Dendritic cell treated with granulocyte-macrophage colony-stimulating factor and Interleukin-4, amounts not matched to agents 40 ng/mL and 50 ng/mL, for 4 days (primary cell): ENCODE data around the gene MRM3.
"Not testable (repeated sequence)": the region's sequence is repeated elsewhere in the genome, so short reads cannot be mapped to it uniquely, and the experiment has no call there.

Source experiments
- H3K27ac Mint-ChIP-seq: one replicate; pipeline ENCODE4 v1.8.0; 2022; ENCODE audit warnings: mild to moderate bottlenecking, mixed read lengths
- H3K27me3 Mint-ChIP-seq: one replicate; pipeline ENCODE4 v1.8.0; 2022; ENCODE audit warnings: mild to moderate bottlenecking, mixed read lengths
- H3K36me3 Mint-ChIP-seq: one replicate; pipeline ENCODE4 v1.8.0; 2022; ENCODE audit warnings: low read depth, mixed read lengths
- H3K4me1 Mint-ChIP-seq: one replicate; pipeline ENCODE4 v1.8.0; 2022; ENCODE audit warnings: low read depth, mixed read lengths
- H3K4me3 Mint-ChIP-seq: one replicate; pipeline ENCODE4 v1.8.0; 2022; ENCODE audit warnings: mild to moderate bottlenecking, moderate library complexity, mixed read lengths
- H3K9me3 Mint-ChIP-seq: one replicate; pipeline ENCODE4 v1.8.0; 2022; ENCODE audit warnings: mixed read lengths
- intact Hi-C: fragments of 100-400 bp; cut with micrococcal nuclease; formaldehyde crosslinking; loops from one replicate; pipeline ENCODE4 v1.15.0; 2022

The MRM3 gene

DNA sequence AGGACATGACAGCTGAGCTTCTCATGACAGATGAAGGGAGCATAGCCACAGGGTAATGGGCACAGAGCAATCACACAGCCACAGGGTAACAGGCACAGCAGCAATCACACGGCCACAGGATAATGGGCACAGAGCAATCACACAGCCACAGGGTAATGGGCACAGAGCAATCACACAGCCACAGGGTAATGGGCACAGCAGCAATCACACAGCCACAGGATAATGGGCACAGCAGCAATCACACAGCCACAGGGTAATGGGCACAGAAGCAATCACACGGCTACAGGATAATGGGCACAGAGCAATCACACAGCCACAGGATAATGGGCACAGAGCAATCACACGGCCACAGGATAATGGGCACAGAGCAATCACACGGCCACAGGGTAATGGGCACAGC, 33.5 kb upstream of the MRM3 start:
- Mint-ChIP-seq H3K36me3 (peaks cover 56% of the 10 kb centered on the region), H3K4me1 (peaks cover 38% of the 10 kb centered on the region)
- H3K27me3 Mint-ChIP-seq, H3K4me3 Mint-ChIP-seq, intact Hi-C loops, H3K9me3 Mint-ChIP-seq, H3K27ac Mint-ChIP-seq: not testable (repeated sequence)

DNA sequence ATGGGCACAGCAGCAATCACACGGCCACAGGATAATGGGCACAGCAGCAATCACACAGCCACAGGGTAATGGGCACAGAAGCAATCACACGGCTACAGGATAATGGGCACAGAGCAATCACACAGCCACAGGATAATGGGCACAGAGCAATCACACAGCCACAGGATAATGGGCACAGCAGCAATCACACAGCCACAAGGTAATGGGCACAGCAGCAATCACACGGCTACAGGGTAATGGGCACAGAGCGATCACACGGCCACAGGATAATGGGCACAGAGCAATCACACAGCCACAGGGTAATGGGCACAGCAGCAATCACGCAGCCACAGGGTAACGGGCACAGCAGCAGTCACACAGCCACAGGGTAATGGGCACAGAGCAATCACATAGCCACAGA, 32.8 kb upstream of the MRM3 start:
- intact Hi-C loops, H3K4me3 Mint-ChIP-seq, H3K27me3 Mint-ChIP-seq, H3K9me3 Mint-ChIP-seq, H3K27ac Mint-ChIP-seq: not testable (repeated sequence)
- Mint-ChIP-seq H3K36me3 (peaks cover 48% of the 10 kb centered on the region), H3K4me1 (peaks cover 38% of the 10 kb centered on the region)

DNA sequence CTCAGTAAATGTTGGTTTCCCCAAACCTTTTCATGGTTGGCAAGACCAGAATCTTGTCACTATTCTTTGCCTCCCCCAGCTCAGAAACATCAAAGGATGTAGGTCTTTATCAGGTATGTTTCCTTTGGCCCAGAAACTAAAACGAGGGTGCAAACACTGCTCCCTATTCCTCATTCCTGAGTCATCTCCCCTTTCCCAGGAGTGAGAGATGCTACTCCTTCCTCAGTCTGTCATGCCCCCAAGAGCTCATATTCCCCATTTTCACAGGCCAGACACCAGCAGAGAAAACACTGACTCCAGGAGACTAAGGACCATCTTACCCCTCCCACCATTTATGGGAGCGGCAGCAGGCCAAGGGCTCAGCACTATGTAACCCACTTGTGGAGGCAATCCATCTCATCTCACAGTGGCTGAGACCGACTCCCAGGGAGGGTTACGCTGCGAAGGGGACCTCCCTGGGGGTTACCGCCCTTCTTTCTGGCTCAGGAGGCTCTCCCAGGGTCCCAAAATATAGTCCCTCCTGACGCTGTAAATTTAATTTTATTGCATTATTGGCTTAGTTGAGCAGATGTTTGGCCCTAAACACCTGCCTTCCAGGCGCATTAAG, 31.6 kb upstream of the MRM3 start:
- intact Hi-C loops, result no loop called here
- peaks cover 36% of the 10 kb centered on the region for H3K36me3 Mint-ChIP-seq
- no peaks in the 10 kb centered on the region for H3K9me3 Mint-ChIP-seq
- H3K27me3 Mint-ChIP-seq, result peaks cover 5% of the 10 kb centered on the region
- H3K27ac Mint-ChIP-seq, result no peak overlapping the region
- H3K4me1 Mint-ChIP-seq, result peaks cover 38% of the 10 kb centered on the region
- no peak overlapping the region for H3K4me3 Mint-ChIP-seq

DNA sequence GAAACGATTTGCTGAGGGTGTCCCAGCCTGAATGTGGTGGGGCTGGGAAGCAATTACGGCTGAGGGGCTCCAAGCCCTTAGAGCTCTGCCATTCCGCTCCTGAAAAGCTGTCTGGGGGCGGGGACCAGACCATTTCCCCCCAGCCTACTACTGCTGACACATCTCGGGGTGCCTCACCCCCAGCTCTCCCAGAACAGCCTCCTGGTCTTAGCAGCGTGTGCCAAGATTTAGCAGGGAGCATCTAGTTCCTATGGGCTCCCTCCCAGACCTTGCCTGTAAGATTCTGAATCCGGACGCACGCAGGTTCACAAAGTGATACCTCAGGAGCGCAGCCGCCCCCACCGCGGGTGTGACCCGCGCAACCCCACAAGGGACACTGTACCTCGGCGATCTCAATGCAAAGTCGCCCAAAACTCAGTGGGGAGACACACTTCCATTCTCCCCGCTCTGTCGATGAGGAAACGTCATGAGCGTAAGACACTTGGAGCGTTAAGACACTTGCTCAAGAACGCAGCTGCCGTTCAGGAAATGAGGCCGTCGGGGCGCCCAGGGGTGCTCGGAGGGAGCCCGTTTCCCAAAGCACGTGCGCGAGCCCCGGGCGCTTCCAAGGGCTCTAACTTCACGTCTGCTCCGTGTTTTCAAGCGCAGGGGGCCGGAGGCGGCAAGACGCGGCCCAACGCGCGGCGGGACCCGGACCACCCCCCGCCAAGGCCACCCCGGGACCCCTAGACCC, 30.7 kb upstream of the MRM3 start:
- intact Hi-C loops, result loop anchor here (1.0 kb wide), 1 partner anchor 37 kb away; the partner anchor contains the start of gene VPS53
- H3K4me3 Mint-ChIP-seq, result peak overlapping the region; percentile 86
- H3K4me1 Mint-ChIP-seq, result peaks cover 38% of the 10 kb centered on the region
- no peaks in the 10 kb centered on the region for H3K9me3 Mint-ChIP-seq
- H3K27ac Mint-ChIP-seq, result peak overlapping the region; percentile 86
- peaks cover 33% of the 10 kb centered on the region for H3K36me3 Mint-ChIP-seq
- peaks cover 5% of the 10 kb centered on the region for H3K27me3 Mint-ChIP-seq

DNA sequence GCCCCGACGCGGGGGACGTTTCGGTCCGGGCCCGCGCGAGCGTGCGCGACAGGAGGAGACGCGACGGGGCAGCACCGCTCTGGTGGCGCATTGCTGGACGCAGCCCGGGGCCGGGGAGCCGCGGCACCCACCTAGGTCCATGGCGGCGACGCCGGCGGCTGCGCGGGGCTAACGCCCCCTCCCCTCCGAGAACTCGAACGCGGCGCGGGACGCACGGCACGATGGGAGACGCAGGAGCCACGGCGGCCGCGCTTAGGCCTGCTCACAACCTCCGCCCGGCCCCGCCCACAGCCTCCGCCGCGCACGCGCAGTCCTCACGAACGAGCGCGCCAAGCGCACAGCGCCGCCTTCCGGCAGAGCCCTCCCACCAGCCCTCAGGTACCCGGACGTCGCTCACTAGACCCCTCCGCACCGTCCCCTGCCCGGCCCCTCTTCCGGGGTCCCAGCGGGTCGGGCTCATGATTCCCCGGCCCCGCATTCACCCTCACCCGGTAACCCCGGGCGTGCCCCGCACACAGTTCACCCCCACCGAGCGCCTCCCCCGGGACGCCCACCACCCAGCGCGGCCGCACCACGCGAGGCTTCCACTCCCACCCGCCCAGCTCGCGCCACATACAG, 30.0 kb upstream of the MRM3 start, which contains the start of gene GEMIN4:
GEMIN4 (minus strand) TSS at position 263 of the 618 bp plus-strand sequence; CDS start at position 141, 122 bp downstream.
- Mint-ChIP-seq H3K4me3 (peak within 1 kb of the TSS; percentile 86), H3K4me1 (peaks cover 38% of the 10 kb centered on the region), H3K36me3 (peaks cover 33% of the 10 kb centered on the region), H3K27ac (peak within 1 kb of the TSS; percentile 86), H3K27me3 (peaks cover 5% of the 10 kb centered on the region), H3K9me3 (no peaks in the 10 kb centered on the region)
- intact Hi-C loops, result loop anchor here (1.0 kb wide), 1 partner anchor 38 kb away; the partner anchor contains the start of gene VPS53

DNA sequence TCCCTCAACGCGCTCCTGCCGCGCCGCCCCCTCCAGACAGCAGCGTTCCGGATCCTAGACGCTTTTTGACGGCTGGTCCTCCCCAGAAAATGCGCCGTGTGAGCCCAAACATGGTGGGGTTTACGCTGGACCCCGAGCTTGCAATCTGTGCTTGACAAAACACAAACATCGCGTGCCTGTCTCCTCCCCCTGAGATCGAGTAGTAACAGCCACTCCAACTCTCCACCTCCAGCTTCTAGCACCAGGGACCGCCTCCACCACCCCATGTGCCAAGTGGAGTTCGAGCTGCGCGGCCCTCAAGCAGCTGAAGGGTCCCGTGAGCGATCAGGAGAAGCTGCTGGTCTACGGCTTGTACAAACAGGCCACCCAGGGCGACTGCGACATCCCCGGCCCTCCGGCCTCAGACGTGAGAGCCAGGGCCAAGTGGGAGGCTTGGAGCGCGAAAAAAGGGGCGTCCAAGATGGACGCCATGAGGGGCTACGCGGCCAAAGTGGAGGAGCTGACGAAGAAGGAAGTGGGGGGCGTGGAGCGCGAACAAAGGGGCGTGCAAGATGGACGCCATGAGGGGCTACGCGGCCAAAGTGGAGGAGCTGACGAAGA, 29.4 kb upstream of the MRM3 start:
- Mint-ChIP-seq H3K27me3 (peaks cover 5% of the 10 kb centered on the region), H3K9me3 (no peaks in the 10 kb centered on the region), H3K4me1 (peaks cover 38% of the 10 kb centered on the region), H3K27ac (peak overlapping the region; percentile 86), H3K4me3 (peak overlapping the region; percentile 86), H3K36me3 (peaks cover 33% of the 10 kb centered on the region)
- intact Hi-C loops, result loop anchor here (1.0 kb wide), 1 partner anchor 38 kb away; the partner anchor contains the start of gene VPS53

DNA sequence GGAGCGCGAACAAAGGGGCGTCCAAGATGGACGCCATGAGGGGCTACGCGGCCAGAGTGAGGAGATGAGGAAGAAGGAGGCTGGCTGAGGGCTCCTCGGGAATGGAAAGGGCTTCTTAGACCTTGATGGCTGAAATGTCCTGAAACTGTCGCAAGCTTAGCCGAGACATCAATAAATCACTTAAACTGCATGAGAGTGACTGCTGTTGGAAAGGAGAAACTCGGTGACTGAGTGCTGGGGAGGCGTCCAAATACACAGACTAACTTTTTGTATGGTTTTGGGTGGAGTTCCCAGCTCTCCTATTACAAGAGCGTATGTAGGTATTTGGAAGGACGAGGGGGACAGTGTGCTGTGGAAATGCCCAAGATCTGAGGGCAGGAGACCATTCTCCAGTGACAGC, 28.7 kb upstream of the MRM3 start:
- H3K4me1 Mint-ChIP-seq, result peaks cover 36% of the 10 kb centered on the region
- intact Hi-C loops, result no loop called here
- no peaks in the 10 kb centered on the region for H3K9me3 Mint-ChIP-seq
- H3K27ac Mint-ChIP-seq, result no peak overlapping the region
- H3K4me3 Mint-ChIP-seq, result no peak overlapping the region
- H3K27me3 Mint-ChIP-seq, result peaks cover 5% of the 10 kb centered on the region
- peaks cover 32% of the 10 kb centered on the region for H3K36me3 Mint-ChIP-seq

DNA sequence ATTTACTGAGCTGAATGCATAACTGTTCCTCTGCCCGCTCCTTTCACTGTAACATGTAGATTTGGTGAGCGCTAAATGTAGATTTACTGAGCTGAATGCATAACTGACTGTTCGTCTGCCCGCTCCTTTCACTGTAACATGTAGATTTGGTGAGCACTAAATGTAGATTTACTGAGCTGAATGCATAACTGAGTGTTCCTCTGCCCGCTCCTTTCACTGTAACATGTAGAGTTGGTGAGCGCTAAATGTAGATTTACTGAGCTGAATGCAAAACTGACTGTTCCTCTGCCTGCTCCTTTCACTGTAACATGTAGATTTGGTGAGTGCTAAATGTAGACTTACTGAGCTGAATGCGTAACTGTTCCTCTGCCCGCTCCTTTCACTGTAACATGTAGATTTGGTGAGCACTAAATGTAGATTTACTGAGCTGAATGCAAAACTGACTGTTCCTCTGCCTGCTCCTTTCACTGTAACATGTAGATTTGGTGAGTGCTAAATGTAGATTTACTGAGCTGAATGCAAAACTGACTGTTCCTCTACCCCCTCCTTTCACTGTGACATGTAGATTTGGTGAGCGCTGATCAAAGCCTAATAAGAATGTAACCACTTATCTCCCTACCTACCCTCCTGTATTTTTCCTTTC, 26.7 kb upstream of the MRM3 start:
- Mint-ChIP-seq H3K4me1 (peaks cover 20% of the 10 kb centered on the region), H3K36me3 (peaks cover 46% of the 10 kb centered on the region)
- H3K27ac Mint-ChIP-seq, H3K4me3 Mint-ChIP-seq, H3K9me3 Mint-ChIP-seq, intact Hi-C loops, H3K27me3 Mint-ChIP-seq: not testable (repeated sequence)

DNA sequence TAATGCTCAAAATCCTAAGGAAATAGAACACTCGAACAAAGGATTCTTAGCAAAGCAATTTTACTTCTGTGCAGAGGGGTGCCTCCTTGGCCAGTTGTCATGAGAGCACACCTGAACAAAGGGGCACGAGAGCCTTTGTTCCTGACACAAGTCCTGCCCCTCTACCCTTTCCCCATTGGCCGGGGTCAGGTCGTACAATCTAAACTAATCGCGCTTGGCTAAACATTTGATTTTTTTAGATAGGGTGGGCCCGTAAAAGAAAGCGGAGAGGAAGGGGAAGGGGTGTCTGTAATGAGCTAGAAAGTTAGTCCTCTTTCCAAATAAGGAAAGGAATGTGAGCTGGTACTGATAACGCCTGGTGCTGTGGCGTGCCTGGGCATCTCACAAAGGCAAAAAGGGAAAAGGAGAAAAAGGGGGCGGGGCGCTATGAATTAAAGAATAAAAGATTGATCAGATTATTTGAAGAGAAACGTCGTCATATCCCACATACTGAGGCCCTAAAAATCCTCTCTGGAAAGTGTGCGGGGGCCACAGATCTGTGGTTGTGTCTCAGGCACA, 26.1 kb upstream of the MRM3 start:
- intact Hi-C loops, H3K27me3 Mint-ChIP-seq, H3K4me3 Mint-ChIP-seq, H3K9me3 Mint-ChIP-seq, H3K27ac Mint-ChIP-seq: not testable (repeated sequence)
- Mint-ChIP-seq H3K36me3 (peaks cover 53% of the 10 kb centered on the region), H3K4me1 (peaks cover 13% of the 10 kb centered on the region)

DNA sequence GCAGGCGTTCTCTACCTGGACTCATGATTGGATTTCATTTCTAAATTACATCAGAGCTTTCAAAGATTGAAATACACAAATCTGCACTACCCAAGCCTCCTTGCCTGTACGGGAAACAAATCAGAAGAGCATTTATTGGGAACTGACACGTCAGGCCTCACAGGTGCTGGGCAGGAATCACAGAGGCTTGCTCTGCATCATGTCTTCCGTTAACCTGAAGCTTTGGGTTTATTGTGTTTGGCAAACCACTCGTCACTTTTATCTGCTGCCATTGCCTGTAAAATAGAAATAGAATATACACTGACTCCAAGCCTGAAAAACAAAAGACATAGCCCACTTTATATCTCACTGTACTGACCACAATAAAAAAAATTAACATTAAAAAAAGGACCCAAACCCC, 22.2 kb upstream of the MRM3 start:
- H3K27ac Mint-ChIP-seq, result no peak overlapping the region
- intact Hi-C loops, result no loop called here
- H3K36me3 Mint-ChIP-seq, result peaks cover 86% of the 10 kb centered on the region
- no peaks in the 10 kb centered on the region for H3K9me3 Mint-ChIP-seq
- no peaks in the 10 kb centered on the region for H3K4me1 Mint-ChIP-seq
- no peaks in the 10 kb centered on the region for H3K27me3 Mint-ChIP-seq
- H3K4me3 Mint-ChIP-seq, result no peak overlapping the region

DNA sequence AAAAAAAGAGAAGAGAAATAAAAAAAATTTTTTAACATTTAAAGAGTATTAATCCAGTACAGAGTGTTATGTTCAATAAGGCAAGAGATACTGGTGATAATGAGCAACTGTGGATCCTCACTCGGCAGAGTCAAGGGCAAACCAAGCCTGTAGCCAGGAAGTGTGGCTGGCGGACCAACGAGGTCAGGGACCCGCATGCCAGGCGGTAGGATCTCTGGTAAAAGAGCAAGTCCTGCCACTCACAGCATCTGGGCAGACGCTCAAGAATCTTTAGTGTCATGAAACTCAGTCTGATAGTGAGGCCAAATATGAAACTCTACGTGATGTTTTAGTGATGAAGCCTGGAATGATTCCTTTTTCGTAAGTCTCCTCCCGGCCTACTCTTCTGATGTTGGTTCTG, 21.8 kb upstream of the MRM3 start:
- Mint-ChIP-seq H3K4me1 (no peaks in the 10 kb centered on the region), H3K27me3 (no peaks in the 10 kb centered on the region), H3K9me3 (no peaks in the 10 kb centered on the region), H3K4me3 (no peak overlapping the region), H3K27ac (no peak overlapping the region), H3K36me3 (peaks cover 90% of the 10 kb centered on the region)
- intact Hi-C loops, result no loop called here

DNA sequence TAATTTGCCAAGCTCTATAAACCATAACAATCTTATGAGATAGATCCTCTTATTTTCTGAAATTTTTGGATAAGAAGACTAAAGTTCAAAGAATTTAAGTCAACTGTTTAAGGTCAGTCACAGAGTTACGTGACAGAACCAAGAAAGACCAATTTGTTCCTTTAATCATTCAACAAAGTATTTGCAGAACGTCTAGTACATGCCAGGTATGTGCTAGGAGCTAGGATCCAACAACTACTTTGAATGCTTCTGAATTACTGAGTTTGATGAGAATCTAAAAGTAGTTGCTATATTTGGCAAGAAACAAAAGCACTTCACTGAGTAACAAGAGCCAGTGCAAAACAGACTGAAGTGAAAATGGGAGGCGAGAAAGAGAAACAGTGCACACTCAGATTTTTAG, 15.1 kb upstream of the MRM3 start:
- H3K9me3 Mint-ChIP-seq, result no peaks in the 10 kb centered on the region
- no peak overlapping the region for H3K27ac Mint-ChIP-seq
- intact Hi-C loops, result no loop called here
- peaks cover 92% of the 10 kb centered on the region for H3K36me3 Mint-ChIP-seq
- no peaks in the 10 kb centered on the region for H3K4me1 Mint-ChIP-seq
- no peaks in the 10 kb centered on the region for H3K27me3 Mint-ChIP-seq
- no peak overlapping the region for H3K4me3 Mint-ChIP-seq

DNA sequence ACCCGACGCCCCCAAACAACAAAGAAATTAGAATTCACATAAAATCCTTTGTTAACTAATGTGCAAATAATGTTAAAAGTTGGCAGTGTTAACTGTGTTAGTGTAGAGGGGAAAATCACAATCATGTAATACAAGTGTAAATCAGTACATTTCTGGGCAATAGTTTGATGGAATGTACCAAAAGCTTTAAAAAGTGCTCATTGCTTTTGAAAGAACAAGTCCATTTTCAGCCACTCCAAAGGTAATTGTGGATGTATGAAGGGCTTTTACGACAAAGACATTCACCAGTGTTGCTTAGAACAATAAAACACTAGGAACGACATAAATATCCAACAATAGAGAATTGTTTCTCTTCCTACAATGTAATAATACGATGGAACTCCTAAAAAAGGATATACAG, 9.1 kb upstream of the MRM3 start:
- intact Hi-C loops, result no loop called here
- H3K27me3 Mint-ChIP-seq, result no peaks in the 10 kb centered on the region
- H3K4me1 Mint-ChIP-seq, result peaks cover 6% of the 10 kb centered on the region
- H3K27ac Mint-ChIP-seq, result no peak overlapping the region
- H3K36me3 Mint-ChIP-seq, result peaks cover 96% of the 10 kb centered on the region
- H3K9me3 Mint-ChIP-seq, result no peaks in the 10 kb centered on the region
- H3K4me3 Mint-ChIP-seq, result no peak overlapping the region
